VCaP (cell line): Measurements from ENCODE around the gene SLC6A17.
A peak's percentile ranks its signal among the peaks of the same experiment; 100 is the strongest.

Source experiments
- H3K27ac ChIP-seq: fragments of 450-650 bp; 2 replicates; pipeline ENCODE4 v1.5.1; 2017
- TF ChIP-seq, protein P1 (sequence below): fragments of 450-650 bp; conservative IDR thresholded peaks from 2 replicates; pipeline ENCODE4 v1.5.1; 2017; ENCODE audit warnings: mild to moderate bottlenecking, moderate library complexity

SLC6A17 gene

DNA sequence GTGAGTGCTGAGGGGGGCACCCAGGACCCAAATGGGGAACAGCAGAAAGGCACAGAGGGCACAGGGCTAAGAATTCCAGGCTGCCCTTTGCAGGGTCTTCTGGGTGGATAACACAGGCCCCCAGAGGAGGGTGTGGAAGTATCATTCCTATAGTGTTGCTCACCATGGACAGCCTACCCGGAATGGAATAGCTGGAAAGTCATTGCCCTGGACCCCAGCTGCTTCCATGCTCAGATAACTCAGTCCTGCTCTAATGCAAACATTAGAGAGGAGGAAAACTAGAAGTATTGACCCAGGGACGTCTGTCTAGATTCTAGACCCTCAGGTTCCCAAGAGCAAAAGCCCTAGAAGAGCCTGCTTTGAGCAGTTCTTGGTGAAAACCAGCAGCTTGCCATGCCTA, 24.7 kb downstream of the SLC6A17 start:
- no peak overlapping the region for H3K27ac ChIP-seq
- TF ChIP-seq, protein P1, sequence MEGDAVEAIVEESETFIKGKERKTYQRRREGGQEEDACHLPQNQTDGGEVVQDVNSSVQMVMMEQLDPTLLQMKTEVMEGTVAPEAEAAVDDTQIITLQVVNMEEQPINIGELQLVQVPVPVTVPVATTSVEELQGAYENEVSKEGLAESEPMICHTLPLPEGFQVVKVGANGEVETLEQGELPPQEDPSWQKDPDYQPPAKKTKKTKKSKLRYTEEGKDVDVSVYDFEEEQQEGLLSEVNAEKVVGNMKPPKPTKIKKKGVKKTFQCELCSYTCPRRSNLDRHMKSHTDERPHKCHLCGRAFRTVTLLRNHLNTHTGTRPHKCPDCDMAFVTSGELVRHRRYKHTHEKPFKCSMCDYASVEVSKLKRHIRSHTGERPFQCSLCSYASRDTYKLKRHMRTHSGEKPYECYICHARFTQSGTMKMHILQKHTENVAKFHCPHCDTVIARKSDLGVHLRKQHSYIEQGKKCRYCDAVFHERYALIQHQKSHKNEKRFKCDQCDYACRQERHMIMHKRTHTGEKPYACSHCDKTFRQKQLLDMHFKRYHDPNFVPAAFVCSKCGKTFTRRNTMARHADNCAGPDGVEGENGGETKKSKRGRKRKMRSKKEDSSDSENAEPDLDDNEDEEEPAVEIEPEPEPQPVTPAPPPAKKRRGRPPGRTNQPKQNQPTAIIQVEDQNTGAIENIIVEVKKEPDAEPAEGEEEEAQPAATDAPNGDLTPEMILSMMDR = no peak

DNA sequence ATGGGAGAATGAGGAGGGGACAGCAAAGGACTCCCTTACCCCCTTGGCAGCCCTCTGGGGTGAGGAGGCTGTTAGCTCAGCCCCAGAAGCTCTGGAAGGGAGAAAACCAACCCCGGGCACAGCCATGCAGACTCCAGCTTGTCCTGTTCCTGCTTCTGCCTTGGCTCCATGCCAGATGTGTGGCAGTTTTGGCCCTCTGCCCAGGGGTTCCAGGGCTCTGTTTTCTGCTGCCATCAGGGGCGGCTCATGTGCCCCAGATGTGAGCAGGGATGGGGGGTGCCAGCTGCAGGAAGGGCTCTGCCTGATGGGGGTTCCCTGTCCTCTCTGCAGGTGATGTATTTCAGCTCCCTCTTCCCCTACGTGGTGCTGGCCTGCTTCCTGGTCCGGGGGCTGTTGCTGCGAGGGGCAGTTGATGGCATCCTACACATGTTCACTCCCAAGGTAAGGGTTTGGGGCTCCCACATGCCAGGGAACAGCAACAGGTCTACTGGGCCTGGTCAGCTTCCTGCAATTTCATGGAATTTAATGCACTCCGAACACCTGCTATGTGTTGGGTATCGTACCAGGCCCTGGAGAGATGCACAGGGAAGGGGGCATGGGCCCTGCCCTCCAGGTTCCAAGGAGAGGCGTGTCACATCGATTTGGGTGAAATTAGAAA, 26.1 kb downstream of the SLC6A17 start:
- TF ChIP-seq, protein P1 = no peak
- H3K27ac ChIP-seq = peak overlapping the region; percentile 43; the same call in 1 of the 2 replicates

DNA sequence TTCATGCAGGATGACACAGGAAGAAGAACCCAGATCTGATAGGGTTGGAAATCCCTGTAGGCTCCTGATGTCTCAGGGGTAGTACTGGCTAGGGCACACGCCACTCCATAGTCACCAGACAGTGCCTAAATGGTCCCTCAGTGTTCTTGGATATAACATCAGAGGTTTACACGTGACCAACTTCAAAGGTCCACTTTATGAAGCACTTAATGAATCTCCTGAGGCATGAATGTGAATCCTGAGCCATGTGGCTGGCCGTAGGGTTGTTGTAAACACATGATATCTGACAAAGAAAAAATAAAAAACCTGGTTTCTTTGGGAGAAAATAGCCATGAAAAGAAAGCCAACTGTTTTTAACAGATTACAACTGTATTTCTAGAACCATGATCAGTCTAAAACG, 27.5 kb downstream of the SLC6A17 start:
- TF ChIP-seq, protein P1 = no peak
- no peak overlapping the region for H3K27ac ChIP-seq

DNA sequence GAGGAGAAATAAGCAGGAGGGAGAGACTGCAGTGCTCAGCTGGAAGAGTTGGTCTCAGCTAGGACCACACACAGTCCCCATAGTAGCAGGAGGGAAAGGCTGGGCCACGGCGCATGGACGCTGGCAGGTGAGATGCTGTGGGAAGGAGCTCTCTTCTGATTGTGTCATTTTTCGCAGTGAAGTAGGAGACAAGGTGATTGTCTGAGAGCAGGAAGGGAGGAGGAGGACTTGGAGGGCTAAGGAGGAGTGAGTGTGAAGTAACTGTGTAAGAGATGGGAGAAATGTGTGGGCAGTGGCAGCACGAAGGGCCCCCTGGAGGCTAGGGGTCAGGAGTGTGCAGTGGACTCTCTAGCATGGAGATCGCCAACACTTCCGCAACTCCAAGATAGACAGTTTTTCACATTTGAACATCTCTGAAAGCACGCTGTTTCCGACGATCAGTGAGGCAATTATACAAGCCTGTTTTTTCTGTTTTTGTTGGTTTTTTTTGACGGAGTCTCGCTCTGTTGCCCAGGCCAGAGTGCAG, 33.4 kb downstream of the SLC6A17 start:
- H3K27ac ChIP-seq = no peak overlapping the region
- TF ChIP-seq, protein P1 = no peak

DNA sequence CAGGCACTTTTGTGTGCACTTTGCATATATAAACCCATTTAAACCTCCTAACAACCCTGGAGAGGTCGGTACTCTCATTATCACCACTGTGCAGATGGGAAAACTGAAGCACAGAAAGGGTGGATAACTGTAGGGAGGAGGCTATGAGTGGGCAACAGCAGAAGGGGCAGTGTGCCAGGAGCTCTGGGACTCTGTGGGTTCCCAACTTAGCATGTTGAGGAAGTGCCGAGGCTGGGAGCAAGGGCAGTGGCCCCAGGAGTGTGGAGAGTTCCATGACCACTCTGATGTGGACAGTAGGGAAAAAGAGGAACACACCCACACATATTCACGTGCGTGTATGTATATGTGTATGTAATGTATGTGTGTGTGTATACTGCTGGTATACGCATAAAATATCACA, 34.2 kb downstream of the SLC6A17 start:
- TF ChIP-seq, protein P1 = no peak
- H3K27ac ChIP-seq = no peak overlapping the region

DNA sequence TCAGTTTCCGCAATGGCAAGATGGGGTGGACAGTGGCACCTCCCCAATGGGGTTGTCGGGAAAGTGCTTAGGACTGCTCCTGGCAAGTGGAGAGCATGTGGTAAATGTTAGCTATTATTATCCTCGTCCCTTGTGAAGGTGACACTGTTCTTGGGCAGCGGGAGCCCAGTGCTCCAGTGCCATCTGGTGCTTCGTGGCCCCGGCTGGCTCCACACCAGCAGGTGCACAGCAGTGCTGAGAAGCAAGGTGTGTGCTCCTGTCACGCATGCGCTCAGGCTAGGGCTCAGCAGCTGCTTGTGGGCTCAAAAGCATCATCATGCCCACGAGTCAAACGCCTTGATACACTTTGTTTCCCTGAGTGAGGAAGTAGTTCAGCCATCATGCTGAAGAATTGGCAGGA, 34.9 kb downstream of the SLC6A17 start:
- TF ChIP-seq, protein P1 = no peak
- no peak overlapping the region for H3K27ac ChIP-seq

DNA sequence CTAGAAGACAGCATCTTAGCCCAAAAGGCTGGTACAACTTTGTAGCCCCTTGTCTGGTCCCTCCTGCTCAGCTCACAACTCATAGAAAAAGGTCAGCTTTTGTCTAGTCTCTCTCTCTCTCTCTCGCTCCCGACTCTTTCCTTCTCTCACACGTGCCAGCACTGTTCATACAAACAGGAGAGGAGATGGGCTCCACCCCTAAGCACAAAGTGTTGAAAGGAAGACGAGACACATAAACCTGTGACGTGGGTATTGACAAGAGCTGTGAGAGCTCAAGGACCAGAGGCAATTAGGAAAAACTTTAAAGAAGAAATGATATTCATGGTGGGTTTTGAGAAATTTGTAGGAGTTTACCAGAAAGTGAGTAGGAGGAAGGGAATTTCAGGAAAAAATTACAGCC, 36.3 kb downstream of the SLC6A17 start:
- TF ChIP-seq, protein P1 = no peak
- no peak overlapping the region for H3K27ac ChIP-seq
